HepG2 (cell line): ENCODE measurements around the gene SLC16A3. TPM values are rescaled to one million over a fixed set of nuclear protein-coding genes. Genes with fewer than 3 reads are reported as not detected.

Experiments
- ARHGAP35 ChIP-seq: sonication (generic); formaldehyde crosslinking; IDR thresholded peaks from 2 replicates; pipeline ENCODE4 v1.9.0; 2022; ENCODE audit warnings: mild to moderate bottlenecking, inconsistent platforms, moderate library complexity, missing genetic modification reagents, borderline replicate concordance
- EZH2 ChIP-seq: conservative IDR thresholded peaks from 2 replicates; pipeline ENCODE4 v1.6.1; 2012; ENCODE audit warnings: mild to moderate bottlenecking, low read depth, low read length, moderate library complexity
- HMG20A ChIP-seq: IDR thresholded peaks from 2 replicates; pipeline ENCODE4 v1.6.1; 2016; ENCODE audit warnings: borderline replicate concordance
- HMG20B ChIP-seq: conservative IDR thresholded peaks from 2 replicates; pipeline ENCODE4 v1.6.1; 2016; ENCODE audit warnings: missing genetic modification reagents, missing compliant biosample characterization
- KDM6A ChIP-seq: IDR thresholded peaks from 2 replicates; pipeline ENCODE4 v1.6.1; 2016; ENCODE audit warnings: low read depth
- LBX2 ChIP-seq: sonication (generic); formaldehyde crosslinking; IDR thresholded peaks from 2 replicates; pipeline ENCODE4 v1.5.0; 2020; ENCODE audit warnings: missing genetic modification reagents, mild to moderate bottlenecking, borderline replicate concordance
- MYPOP ChIP-seq: sonication (generic); formaldehyde crosslinking; IDR thresholded peaks from 2 replicates; pipeline ENCODE4 v1.8.1; 2023; ENCODE audit warnings: mild to moderate bottlenecking, moderate library complexity, missing genetic modification reagents
- MZF1 ChIP-seq: sonication (generic); formaldehyde crosslinking; IDR thresholded peaks from 2 replicates; pipeline ENCODE4 v1.8.1; 2023; ENCODE audit warnings: mild to moderate bottlenecking, missing genetic modification reagents, borderline replicate concordance
- NR2F1 ChIP-seq, 2 experiments: fragments of 450-650 bp in 1 of 2; formaldehyde crosslinking in 1 of 2; IDR thresholded peaks; 2 replicates each; pipeline versions ENCODE4 v1.5.0 to v1.6.1; 2016 to 2020; ENCODE audit warnings: mild to moderate bottlenecking in 1 of 2, missing compliant biosample characterization in 1 of 2, missing genetic modification reagents in 1 of 2, moderate library complexity in 1 of 2
- RARA ChIP-seq: IDR thresholded peaks from 2 replicates; pipeline ENCODE4 v1.6.1; 2016; ENCODE audit warnings: missing genetic modification reagents, missing compliant biosample characterization
- TGIF2 ChIP-seq: IDR thresholded peaks from 2 replicates; pipeline ENCODE4 v1.6.1; 2016; ENCODE audit warnings: control low read depth, missing compliant biosample characterization
- THAP7 ChIP-seq: sonication (generic); formaldehyde crosslinking; IDR thresholded peaks from 2 replicates; pipeline ENCODE4 v1.8.1; 2023; ENCODE audit warnings: mild to moderate bottlenecking, missing genetic modification reagents
- ZNF441 ChIP-seq: sonication (generic); formaldehyde crosslinking; IDR thresholded peaks from 2 replicates; pipeline ENCODE4 v1.7.0; 2021; ENCODE audit warnings: missing genetic modification reagents, borderline replicate concordance
- ZNF615 ChIP-seq: sonication (generic); formaldehyde crosslinking; IDR thresholded peaks from 2 replicates; pipeline ENCODE4 v1.5.0; 2020; ENCODE audit warnings: mild to moderate bottlenecking, missing genetic modification reagents, borderline replicate concordance
- ZNF704 ChIP-seq: sonication (generic); formaldehyde crosslinking; IDR thresholded peaks from 2 replicates; pipeline ENCODE4 v1.8.1; 2023; ENCODE audit warnings: mild to moderate bottlenecking, inconsistent platforms, moderate library complexity, missing genetic modification reagents, borderline replicate concordance
- polyA plus RNA-seq, 8 experiments: library from polyadenylated mRNA; depleted of rRNA in 3 of 8; stranded (reverse) in 7 of 8; unstranded in 1 of 8; fragments of >200 nt; fragmentation: Illumina TruSeq in 4 of 8; extraction: Trizol in 4 of 8; gene quantifications; 2 replicates each; pipeline versions ENCODE4 v1.2.1 to v1.2.3, GENCODE V29; 2011 to 2016; ENCODE audit warnings: low read depth in 4 of 8, missing spikeins in 1 of 8, mixed read lengths in 1 of 8; ENCODE audit not compliant: insufficient read depth in 1 of 8
- total RNA-seq, 5 experiments: library from RNA; depleted of rRNA; stranded (reverse); fragments of >200 nt; fragmentation: Illumina TruSeq; extraction: Trizol; gene quantifications; 2 replicates each; pipeline ENCODE4 v1.2.3, GENCODE V29; 2016; ENCODE audit warnings: low read depth in 1 of 5
- TF ChIP-seq, protein P1 (sequence below): sonication (generic); formaldehyde crosslinking; IDR thresholded peaks from 2 replicates; pipeline ENCODE4 v1.8.1; 2023; ENCODE audit warnings: missing genetic modification reagents, mild to moderate bottlenecking, borderline replicate concordance
- TF ChIP-seq, protein P2 (sequence below): sonication (generic); formaldehyde crosslinking; IDR thresholded peaks from 2 replicates; pipeline ENCODE4 v1.5.0; 2020; ENCODE audit warnings: mild to moderate bottlenecking, missing genetic modification reagents, borderline replicate concordance

Gene SLC16A3
- total and polyA plus RNA-seq, 2 of the 13 experiments (the other 11 are each of a cell fraction or from before 2014, with no cell fraction given), result 242 to 349 TPM

DNA sequence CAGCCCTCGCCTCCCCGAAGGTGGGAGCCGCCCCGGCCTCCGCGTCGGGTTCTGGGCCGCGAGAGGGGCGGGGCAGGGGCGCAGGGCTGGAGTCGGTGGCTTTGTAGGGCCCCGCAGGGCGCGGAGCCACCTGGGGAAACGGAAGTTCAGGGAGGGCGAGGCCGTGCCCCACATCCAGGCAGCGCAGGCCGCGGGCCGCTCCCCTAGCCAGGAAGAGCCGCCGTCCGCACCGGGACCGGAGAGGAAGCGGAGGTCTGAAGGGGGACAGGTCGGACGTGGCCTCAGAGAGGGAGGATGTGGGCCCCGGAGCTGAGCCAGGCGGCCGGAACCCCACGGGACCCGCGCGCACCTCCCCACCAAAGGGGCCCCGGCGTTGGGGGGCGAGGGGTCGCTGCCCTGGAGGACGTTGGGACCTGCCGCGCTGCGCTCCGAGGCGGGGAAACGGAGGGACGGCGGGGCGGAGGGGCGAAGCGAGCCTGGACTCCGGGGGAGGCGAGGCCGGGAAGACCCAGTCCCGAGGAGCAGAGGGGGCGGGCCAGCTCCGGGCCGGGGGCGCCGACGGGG is 482 bp upstream of the SLC16A3 start (continued):
- TF ChIP-seq, protein P1, sequence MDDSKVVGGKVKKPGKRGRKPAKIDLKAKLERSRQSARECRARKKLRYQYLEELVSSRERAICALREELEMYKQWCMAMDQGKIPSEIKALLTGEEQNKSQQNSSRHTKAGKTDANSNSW (CRISPR knock-in tag), result no peak
- TF ChIP-seq KDM6A (CRISPR knock-in tag), result no peak
- TF ChIP-seq MYPOP (CRISPR knock-in tag), result no peak
- TF ChIP-seq, protein P2, sequence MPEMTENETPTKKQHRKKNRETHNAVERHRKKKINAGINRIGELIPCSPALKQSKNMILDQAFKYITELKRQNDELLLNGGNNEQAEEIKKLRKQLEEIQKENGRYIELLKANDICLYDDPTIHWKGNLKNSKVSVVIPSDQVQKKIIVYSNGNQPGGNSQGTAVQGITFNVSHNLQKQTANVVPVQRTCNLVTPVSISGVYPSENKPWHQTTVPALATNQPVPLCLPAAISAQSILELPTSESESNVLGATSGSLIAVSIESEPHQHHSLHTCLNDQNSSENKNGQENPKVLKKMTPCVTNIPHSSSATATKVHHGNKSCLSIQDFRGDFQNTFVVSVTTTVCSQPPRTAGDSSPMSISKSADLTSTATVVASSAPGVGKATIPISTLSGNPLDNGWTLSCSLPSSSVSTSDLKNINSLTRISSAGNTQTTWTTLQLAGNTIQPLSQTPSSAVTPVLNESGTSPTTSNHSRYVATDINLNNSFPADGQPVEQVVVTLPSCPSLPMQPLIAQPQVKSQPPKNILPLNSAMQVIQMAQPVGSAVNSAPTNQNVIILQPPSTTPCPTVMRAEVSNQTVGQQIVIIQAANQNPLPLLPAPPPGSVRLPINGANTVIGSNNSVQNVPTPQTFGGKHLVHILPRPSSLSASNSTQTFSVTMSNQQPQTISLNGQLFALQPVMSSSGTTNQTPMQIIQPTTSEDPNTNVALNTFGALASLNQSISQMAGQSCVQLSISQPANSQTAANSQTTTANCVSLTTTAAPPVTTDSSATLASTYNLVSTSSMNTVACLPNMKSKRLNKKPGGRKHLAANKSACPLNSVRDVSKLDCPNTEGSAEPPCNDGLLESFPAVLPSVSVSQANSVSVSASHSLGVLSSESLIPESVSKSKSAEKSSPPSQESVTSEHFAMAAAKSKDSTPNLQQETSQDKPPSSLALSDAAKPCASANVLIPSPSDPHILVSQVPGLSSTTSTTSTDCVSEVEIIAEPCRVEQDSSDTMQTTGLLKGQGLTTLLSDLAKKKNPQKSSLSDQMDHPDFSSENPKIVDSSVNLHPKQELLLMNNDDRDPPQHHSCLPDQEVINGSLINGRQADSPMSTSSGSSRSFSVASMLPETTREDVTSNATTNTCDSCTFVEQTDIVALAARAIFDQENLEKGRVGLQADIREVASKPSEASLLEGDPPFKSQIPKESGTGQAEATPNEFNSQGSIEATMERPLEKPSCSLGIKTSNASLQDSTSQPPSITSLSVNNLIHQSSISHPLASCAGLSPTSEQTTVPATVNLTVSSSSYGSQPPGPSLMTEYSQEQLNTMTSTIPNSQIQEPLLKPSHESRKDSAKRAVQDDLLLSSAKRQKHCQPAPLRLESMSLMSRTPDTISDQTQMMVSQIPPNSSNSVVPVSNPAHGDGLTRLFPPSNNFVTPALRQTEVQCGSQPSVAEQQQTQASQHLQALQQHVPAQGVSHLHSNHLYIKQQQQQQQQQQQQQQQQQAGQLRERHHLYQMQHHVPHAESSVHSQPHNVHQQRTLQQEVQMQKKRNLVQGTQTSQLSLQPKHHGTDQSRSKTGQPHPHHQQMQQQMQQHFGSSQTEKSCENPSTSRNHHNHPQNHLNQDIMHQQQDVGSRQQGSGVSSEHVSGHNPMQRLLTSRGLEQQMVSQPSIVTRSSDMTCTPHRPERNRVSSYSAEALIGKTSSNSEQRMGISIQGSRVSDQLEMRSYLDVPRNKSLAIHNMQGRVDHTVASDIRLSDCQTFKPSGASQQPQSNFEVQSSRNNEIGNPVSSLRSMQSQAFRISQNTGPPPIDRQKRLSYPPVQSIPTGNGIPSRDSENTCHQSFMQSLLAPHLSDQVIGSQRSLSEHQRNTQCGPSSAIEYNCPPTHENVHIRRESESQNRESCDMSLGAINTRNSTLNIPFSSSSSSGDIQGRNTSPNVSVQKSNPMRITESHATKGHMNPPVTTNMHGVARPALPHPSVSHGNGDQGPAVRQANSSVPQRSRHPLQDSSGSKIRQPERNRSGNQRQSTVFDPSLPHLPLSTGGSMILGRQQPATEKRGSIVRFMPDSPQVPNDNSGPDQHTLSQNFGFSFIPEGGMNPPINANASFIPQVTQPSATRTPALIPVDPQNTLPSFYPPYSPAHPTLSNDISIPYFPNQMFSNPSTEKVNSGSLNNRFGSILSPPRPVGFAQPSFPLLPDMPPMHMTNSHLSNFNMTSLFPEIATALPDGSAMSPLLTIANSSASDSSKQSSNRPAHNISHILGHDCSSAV (CRISPR knock-in tag), result no peak
- TF ChIP-seq ARHGAP35 (CRISPR knock-in tag), result peak; percentile 29; the same call in 1 of the 2 replicates
- TF ChIP-seq THAP7, result peak; percentile 86; the same call in 1 of the 2 replicates
- 0 out of 2 replicates have a peak, but pooled peaks have one; percentile 31 for TF ChIP-seq TGIF2
- peak in 1 of 2 experiments; percentile 46; a peak in 2 of 4 replicates for TF ChIP-seq NR2F1 (CRISPR knock-in tag; IDR thresholded peaks at IDR 0.05)
- no peak for TF ChIP-seq ZNF615 (CRISPR knock-in tag)
- no peak for TF ChIP-seq HMG20B (CRISPR knock-in tag)
- TF ChIP-seq MZF1 (CRISPR knock-in tag), result no peak
- TF ChIP-seq LBX2 (CRISPR knock-in tag), result peak; percentile 93; the same call in 1 of the 2 replicates
- peak; percentile 78 for TF ChIP-seq RARA
- TF ChIP-seq HMG20A (CRISPR knock-in tag), result no peak
- TF ChIP-seq ZNF704, result no peak
- no peak for TF ChIP-seq EZH2
- TF ChIP-seq ZNF441, result peak; percentile 82
